ENCODE measurements around the gene SYTL1. TPM values are rescaled to one million over a fixed set of nuclear protein-coding genes. Genes with fewer than 3 reads are reported as not detected.

The SYTL1 gene
- total RNA-seq, 1 donor from 2014 or later = 47.2 TPM

DNA sequence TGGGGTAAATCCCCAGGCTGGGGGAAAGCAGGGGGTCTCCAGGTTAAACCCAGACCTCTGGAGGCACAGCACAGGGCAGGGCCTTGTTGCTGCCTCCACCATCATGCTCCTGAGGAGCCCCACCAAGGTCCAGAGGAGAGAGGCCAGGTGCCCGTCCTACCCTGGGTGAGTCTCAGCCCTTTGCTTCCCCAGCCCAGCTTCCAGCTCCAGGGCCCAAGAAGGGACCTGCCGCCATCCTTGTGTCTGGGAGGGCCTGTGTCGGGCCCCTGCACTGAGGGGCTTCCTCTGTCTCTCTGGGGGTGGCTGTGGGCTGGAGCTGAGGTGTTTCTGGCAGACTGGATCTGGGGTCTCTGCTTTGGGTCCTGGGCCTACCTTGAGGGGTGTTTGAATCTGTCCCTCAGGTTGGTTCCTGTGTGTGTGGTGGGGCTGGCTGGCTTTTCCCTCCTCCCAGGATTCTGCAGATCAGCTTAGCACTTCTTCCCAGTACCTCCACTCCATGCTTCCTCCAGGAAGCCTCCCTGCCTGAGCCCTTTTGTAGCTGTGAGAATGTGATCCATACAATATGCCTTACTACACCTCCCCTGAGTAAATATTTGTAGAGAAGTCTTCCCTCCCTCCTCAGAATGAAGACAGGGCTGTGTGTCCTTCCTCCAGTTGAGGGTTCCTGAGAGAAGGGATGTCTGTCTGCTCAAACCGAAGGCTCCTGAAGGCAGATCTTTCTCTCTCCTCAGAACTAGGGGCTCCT, 56.8 kb downstream of the SYTL1 start:
- TF ChIP-seq, protein P1, sequence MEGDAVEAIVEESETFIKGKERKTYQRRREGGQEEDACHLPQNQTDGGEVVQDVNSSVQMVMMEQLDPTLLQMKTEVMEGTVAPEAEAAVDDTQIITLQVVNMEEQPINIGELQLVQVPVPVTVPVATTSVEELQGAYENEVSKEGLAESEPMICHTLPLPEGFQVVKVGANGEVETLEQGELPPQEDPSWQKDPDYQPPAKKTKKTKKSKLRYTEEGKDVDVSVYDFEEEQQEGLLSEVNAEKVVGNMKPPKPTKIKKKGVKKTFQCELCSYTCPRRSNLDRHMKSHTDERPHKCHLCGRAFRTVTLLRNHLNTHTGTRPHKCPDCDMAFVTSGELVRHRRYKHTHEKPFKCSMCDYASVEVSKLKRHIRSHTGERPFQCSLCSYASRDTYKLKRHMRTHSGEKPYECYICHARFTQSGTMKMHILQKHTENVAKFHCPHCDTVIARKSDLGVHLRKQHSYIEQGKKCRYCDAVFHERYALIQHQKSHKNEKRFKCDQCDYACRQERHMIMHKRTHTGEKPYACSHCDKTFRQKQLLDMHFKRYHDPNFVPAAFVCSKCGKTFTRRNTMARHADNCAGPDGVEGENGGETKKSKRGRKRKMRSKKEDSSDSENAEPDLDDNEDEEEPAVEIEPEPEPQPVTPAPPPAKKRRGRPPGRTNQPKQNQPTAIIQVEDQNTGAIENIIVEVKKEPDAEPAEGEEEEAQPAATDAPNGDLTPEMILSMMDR (IDR thresholded peaks at IDR 0.05; ENCODE audit: insufficient read depth, low read length, poor library complexity, severe bottlenecking) = no peak
- DNase-seq (ENCODE audit: low read depth) = no peak
- H3K4me3 ChIP-seq (ENCODE audit: low read depth, low read length) = no peak overlapping the region
- no peaks in the 10 kb centered on the region for H3K36me3 ChIP-seq (ENCODE audit: control insufficient read depth, insufficient read depth, low read length)
- H3K27me3 ChIP-seq (ENCODE audit: control insufficient read depth, insufficient read depth, low read length) = peaks cover 8% of the 10 kb centered on the region

DNA sequence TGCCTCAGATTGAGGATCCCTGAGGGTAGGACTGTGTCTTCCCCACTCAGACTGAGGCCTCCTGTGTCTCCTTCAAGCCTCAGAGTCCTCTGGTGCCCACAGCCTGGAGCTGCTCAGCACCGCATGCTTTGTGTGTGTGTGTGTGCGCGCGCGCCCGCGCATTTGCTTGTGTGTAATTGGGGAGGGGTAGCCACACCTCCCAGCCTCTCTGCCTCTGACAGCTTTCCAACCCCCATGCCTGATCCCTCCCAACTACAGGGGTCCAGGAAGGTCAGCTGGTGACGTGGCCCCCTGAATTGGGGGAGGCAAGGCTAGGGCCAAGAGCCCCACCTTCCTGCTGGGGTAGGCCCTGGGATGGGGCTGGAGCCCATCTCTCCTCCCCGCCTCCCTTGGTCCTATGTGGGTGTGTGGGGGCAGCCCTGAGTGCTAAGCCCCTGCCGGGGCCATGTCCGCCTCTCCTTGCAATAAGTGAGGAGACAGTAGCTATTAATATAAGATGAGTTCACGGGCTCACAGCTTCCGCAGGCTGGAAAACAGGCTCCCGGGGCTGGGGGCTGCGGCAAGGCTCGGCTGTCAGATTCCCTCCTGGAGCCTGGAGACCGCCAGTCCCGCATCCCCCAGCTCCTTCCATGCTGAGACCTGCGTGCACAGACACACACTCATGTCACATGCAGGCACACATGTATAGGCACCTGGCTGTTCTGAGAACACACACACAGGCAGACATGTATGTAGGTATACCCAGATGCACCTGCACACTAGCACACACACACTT, 57.6 kb downstream of the SYTL1 start:
- Histone ChIP-seq H3K36me3 (ENCODE audit: control insufficient read depth, insufficient read depth, low read length) (no peaks in the 10 kb centered on the region), H3K27me3 (ENCODE audit: control insufficient read depth, insufficient read depth, low read length) (peaks cover 8% of the 10 kb centered on the region), H3K4me3 (ENCODE audit: low read depth, low read length) (no peak overlapping the region)
- TF ChIP-seq, protein P1 (IDR thresholded peaks at IDR 0.05; ENCODE audit: insufficient read depth, low read length, poor library complexity, severe bottlenecking) = no peak
- no peak for DNase-seq (ENCODE audit: low read depth)

DNA sequence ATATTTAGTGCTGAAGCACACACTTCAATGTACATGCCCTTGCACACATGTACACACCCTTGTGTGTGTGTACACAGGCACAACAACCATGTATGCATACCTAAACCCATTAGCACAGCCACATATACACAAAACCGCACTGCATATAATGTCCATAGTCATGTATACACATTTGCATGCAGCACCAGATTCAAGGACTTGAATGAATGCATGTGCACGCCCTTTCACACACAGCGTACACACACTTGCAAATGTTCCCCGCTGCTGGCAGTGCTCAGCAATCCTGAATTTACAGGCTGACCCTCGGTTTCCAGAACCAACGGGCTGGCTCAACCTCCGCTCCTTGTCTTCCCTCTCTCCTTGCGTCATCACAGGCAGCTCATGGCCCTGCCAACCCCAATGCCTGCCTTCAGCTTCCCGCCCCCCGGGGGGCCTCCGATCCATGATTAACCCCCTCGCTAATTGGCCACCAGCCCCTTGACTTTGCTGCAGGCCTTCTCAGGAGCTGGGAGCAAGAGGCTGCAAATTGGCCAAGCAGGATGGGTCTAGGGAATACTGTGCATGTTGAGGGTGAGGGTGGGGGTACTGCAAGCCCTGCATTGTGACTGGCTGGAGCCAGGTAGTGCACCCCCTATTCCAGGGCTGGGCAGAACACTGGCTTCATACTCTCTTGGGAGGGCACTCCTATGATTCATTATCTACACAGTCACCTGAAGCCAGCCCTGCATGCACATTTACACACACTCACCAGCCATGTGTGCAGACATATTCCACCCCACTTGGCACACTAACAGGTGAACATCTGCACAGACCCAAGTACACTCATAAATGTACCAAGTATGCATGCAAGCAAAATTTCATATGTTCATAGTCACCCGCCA, 58.5 kb downstream of the SYTL1 start:
- Histone ChIP-seq H3K36me3 (ENCODE audit: control insufficient read depth, insufficient read depth, low read length) (no peaks in the 10 kb centered on the region), H3K27me3 (ENCODE audit: control insufficient read depth, insufficient read depth, low read length) (peaks cover 8% of the 10 kb centered on the region), H3K4me3 (ENCODE audit: low read depth, low read length) (no peak overlapping the region)
- TF ChIP-seq, protein P1 (IDR thresholded peaks at IDR 0.05; ENCODE audit: insufficient read depth, low read length, poor library complexity, severe bottlenecking) = no peak
- DNase-seq (ENCODE audit: low read depth) = no peak

DNA sequence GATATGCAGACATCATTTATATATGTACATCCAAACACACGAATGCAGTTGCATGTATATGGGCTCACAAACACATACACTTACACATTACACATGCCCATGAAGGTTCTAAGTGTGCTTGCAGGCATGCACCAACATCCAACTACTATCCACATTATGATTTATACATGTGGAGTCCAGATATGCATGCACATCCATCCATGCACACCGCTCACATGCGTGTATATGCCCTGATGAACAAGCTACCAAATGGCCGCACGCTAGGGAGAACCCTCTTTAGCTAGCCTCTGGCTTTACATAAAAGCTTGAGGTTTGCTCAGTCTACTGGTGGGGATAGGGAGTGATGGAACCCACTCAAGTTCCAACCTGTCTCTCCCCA, 59.1 kb downstream of the SYTL1 start:
- DNase-seq (ENCODE audit: low read depth) = no peak
- Histone ChIP-seq H3K4me3 (ENCODE audit: low read depth, low read length) (no peak overlapping the region), H3K36me3 (ENCODE audit: control insufficient read depth, insufficient read depth, low read length) (no peaks in the 10 kb centered on the region), H3K27me3 (ENCODE audit: control insufficient read depth, insufficient read depth, low read length) (peaks cover 8% of the 10 kb centered on the region)
- TF ChIP-seq, protein P1 (IDR thresholded peaks at IDR 0.05; ENCODE audit: insufficient read depth, low read length, poor library complexity, severe bottlenecking) = no peak

DNA sequence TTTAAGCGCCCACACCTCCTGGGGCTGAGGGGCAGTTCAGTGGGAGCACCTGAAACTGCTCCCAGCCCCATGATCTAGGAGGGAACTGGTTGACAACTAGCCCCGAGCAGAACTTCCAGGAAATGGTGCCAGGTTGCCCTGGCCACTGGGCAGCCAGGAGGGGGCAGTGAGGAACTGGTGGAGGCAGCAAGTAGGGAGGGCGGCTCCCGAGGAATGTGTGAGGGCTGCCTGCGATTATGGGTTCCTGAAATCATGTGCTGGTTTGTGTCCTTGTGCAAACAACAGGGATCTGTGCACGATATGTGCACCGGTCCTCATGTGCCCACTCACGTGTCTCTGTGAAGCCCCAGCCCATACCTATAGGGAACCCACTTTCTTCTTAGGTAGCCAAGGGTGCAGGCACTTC, 60.5 kb downstream of the SYTL1 start:
- DNase-seq (ENCODE audit: low read depth) = no peak

More for the DNA sequence above, 60.5 kb downstream of the SYTL1 start:
- no peak overlapping the region for H3K4me3 ChIP-seq (ENCODE audit: low read depth, low read length)
- peaks cover 8% of the 10 kb centered on the region for H3K27me3 ChIP-seq (ENCODE audit: control insufficient read depth, insufficient read depth, low read length)
- H3K36me3 ChIP-seq (ENCODE audit: control insufficient read depth, insufficient read depth, low read length) = no peaks in the 10 kb centered on the region
- TF ChIP-seq, protein P1 (IDR thresholded peaks at IDR 0.05; ENCODE audit: insufficient read depth, low read length, poor library complexity, severe bottlenecking) = peak; percentile 74
